DMS79 (cell line): Measurements from ENCODE around the gene HTR3C.
"Not testable (repeated sequence)": the region's sequence is repeated elsewhere in the genome, so short reads cannot be mapped to it uniquely, and the experiment has no call there.

Experiments used
- DNase-seq: peaks from one replicate; lab custom pipeline; 2025; lab: John Stamatoyannopoulos, UW

HTR3C gene

GRCh38 chr3:184031187-184031792 lies 21.6 kb upstream of the HTR3C start, which contains the start of gene HTR3D:
TSS of gene HTR3D (plus strand) at chr3:184031742. CDS start at chr3:184031742, 0 bp downstream.
- peak; percentile 50 for DNase-seq

DNA sequence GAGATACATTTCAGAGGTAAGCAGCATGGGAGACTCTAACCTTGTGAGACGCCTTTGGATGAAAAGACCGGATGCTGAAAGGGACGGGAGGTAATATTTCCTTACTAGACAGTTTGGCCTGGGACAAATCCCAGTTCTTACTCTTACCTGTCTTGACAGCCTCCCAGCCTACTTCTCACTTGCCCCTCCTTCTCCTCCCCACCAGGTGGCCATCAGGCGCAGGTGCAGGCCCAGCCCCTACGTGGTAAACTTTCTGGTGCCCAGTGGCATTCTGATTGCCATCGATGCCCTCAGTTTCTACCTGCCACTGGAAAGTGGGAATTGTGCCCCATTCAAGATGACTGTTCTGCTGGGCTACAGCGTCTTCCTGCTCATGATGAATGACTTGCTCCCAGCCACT lies 15.0 kb upstream of the HTR3C start:
- DNase-seq, result no peak

- not testable (repeated sequence) for DNase-seq
These were observed 14.5 kb upstream of the HTR3C start for GRCh38 chr3:184038307-184038706.

GRCh38 chr3:184039414-184039813 lies 13.4 kb upstream of the HTR3C start:
- DNase-seq, result peak; percentile 6

DNA sequence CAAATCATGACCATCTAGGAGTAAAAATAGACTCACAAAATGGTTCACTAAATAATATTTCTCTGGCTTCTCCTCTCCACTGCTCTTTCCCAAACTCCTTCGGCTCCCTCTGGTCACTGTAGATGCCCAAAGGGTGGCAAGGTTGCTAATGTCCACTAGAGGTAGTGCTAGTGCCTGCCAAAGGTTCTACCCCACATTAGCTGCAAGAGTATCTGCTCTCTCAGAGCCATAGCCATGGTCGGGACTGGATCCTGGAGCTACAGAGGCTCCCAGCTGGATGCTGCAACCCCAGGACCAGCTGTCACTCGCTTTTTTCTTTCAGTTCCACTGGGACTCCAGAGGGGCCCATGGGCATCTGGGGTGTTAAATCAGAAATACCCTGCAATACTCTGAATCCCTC lies 12.8 kb upstream of the HTR3C start:
- DNase-seq, result no peak

- no peak for DNase-seq
These were observed 10.2 kb upstream of the HTR3C start for GRCh38 chr3:184042617-184043016.

- DNase-seq, result no peak
These were observed 6.9 kb upstream of the HTR3C start for GRCh38 chr3:184045995-184046394.

DNA sequence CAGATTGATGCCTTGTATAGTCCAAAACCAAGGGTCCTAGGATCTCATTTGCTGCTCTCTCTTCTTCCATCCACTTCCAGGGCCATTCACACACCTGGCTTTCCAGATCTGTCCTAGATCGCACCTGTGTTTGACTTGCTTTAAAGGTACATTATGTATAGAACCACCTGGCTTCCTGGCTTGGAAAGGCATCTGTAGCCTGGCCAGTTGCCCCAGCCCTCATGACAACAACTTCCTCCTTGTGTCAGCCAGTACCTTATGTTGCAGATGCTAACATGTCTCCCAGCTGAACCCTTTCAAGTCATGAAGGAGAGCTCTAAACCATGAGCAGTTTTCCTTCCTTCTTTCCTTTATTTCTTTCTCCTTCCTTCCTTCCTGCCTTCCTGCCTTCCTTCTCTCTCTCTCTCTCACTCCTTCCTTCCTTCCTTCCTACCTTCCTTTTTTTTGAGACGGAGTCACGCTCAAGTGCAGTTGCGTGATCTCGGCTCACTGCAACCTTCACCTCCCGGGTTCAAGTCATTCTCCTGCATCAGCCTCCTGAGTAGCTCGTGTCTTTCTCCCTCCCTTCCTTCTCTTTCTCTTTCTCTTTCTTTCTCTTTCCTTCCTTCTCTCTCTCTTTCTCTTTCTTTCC lies 2.5 kb upstream of the HTR3C start:
- no peak for DNase-seq

- DNase-seq, result no peak
These were observed 5.2 kb downstream of the HTR3C start for GRCh38 chr3:184058029-184058428.

DNA sequence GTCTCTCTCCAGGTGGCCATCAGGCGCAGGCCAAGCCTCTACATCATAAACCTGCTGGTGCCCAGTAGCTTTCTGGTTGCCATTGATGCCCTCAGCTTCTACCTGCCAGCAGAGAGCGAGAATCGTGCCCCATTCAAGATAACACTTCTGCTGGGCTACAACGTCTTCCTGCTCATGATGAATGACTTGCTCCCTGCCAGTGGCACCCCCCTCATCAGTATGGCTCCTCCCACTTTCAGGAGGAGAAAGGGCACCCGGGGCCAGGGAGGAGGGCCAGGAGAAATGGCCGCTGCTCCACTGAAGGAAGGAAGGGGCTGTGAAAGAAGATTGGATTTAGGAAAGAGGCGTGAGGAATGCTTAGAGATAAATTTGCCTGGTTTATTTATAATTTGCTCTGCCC lies 6.6 kb downstream of the HTR3C start:
- DNase-seq, result no peak

DNA sequence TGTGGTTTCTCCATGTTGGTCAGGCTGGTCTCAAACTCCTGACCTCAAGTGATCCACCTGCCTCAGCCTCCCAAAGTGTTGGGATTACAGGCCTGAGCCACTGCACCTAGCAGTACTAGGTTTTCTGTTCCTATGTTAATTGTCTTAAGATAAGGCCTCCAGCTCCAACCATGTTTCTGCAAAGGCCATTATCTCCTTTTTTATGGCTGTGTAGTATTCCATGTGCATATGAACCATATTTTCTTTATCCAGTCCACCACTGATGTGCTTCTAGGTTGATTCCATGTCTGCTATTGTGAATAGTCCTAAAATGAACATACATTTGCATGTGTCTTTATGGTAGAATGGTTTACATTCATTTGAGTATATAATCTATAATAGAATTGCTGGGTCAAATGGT lies 9.8 kb downstream of the HTR3C start:
- DNase-seq, result no peak

DNA sequence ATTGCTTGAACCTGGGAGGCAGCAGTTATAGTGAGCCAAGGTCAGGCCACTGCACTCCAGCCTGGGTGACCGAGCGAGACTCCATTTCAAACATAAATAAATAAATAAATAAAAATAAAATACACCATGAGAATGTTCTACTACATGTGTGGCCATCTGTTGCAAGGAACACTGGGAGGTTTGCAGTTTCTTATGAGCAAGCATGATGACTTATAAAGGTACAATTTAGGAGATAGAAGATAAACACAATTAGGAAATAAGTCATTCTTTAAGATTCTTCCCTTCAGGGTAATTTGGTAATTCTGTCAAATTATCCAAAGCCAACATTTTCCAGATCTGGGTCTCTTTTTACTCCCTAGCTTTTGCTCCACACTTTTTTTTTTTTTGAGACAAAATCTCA lies 13.4 kb downstream of the HTR3C start:
- no peak for DNase-seq

DNA sequence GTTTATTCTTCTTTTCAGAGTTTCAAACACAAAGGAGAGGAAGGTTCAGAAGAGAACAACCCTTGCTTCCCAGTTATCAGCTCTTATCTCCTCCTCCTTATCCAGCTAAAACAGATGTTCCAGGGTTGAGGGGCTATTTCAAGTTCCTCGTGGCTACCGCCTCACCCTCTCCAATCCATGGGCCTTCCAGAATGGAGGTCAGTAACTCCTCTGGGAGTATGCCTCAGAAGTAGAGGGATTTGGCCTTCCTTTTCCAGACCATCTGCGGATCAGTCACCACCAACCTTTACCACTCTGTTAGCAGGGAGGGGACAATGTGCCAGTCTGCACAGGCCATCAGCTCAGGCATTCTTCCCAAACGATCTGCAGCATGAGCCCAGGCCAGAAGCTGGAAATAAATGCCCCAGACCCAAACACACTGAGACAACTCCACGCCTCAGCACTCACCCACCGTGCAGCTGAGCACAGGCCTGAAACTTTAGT lies 14.8 kb downstream of the HTR3C start:
- DNase-seq, result no peak

- no peak for DNase-seq
These were observed 15.5 kb downstream of the HTR3C start for GRCh38 chr3:184068344-184068743.

- not testable (repeated sequence) for DNase-seq
These were observed 18.3 kb downstream of the HTR3C start for GRCh38 chr3:184071142-184071541.

GRCh38 chr3:184073621-184074020 lies 20.8 kb downstream of the HTR3C start:
- DNase-seq, result no peak

- no peak for DNase-seq
These were observed 23.1 kb downstream of the HTR3C start for GRCh38 chr3:184075901-184076300.

DNA sequence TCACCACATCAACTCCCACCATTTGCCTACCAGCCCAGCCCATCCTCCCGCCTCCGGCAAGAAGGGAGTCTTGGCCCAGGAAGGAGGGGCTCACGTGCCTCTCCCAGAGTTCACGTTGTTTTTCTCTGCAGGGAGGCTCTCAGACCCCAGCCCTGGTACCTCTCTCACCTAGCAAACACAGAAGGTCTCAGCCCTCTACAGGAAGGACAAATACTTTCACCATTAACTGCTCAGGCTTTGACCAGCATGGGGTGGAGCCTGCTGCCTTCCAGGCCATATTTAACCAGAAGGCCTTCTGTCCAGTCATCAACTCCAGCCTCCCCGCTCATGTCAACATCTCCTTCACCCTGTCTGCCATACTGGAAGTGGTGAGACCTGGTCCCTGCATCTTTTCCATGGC lies 25.0 kb downstream of the HTR3C start:
- DNase-seq, result no peak

DNA sequence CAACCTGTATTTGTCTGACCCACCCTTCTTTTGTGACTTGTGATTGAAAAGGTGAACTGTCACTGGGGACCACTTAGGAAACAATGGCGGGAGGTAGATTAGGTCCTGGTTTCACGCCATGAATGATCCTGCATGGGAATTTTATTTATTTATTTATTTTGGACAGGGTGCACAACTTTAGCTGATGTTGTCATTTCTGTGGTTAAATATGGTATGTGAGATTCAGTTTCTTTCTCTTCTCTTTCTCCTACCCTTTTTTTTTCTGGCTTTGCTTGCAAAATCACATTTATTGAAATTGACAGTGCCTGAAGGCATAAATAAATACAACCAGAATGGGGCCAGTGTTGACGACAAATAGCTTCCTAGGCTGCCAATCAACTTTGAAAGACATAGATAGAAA lies 26.0 kb downstream of the HTR3C start:
- DNase-seq, result no peak

- DNase-seq, result no peak
These were observed 28.4 kb downstream of the HTR3C start for GRCh38 chr3:184081116-184081830.

DNA sequence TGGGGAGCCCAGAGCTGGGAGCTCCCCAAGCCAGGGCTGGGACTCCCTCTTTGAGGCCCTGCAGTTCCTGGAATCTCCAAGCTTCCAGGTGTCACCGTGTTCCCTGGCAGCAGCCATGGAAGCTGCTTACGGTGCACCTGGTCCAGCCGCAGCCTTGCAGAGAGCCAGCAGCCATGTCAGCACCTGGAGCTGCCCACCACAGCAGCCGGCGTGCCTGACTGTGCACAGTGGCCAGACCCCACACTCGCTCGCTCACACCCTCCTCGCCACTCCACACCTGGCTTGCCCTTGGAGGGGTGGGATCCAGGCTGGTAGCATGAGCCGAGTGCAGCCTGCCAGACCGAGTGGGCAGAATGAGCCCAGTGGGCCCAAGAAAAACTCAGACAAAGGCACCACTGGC lies 29.2 kb downstream of the HTR3C start:
- DNase-seq, result no peak

- DNase-seq, result no peak
These were observed 29.6 kb downstream of the HTR3C start for GRCh38 chr3:184082465-184082864.

- DNase-seq, result no peak
These were observed 32.6 kb downstream of the HTR3C start for GRCh38 chr3:184085389-184085852.
